HFF-Myc (cell line): ENCODE results near the gene EGFL7.

Experiments
- DNase-seq: peaks from one replicate; pipeline ENCODE4 v3.0.0-alpha.2; 2011; ENCODE audit warnings: low read depth; ENCODE audit errors: extremely low read depth
- H3K4me3 ChIP-seq: replicated peaks from 2 replicates; pipeline ENCODE4 v1.5.1; 2011; ENCODE audit warnings: low read depth, mild to moderate bottlenecking, control low read depth, low read length
- TF ChIP-seq, protein P1 (sequence below): IDR thresholded peaks from 2 replicates; pipeline ENCODE4 v1.5.1; 2012; ENCODE audit warnings: mild to moderate bottlenecking, low read depth, low read length, control low read depth; ENCODE audit errors: missing control alignments

EGFL7 gene

GRCh38 chr9:136653323-136654079, 9.2 kb upstream of the EGFL7 start:
- TF ChIP-seq, protein P1, sequence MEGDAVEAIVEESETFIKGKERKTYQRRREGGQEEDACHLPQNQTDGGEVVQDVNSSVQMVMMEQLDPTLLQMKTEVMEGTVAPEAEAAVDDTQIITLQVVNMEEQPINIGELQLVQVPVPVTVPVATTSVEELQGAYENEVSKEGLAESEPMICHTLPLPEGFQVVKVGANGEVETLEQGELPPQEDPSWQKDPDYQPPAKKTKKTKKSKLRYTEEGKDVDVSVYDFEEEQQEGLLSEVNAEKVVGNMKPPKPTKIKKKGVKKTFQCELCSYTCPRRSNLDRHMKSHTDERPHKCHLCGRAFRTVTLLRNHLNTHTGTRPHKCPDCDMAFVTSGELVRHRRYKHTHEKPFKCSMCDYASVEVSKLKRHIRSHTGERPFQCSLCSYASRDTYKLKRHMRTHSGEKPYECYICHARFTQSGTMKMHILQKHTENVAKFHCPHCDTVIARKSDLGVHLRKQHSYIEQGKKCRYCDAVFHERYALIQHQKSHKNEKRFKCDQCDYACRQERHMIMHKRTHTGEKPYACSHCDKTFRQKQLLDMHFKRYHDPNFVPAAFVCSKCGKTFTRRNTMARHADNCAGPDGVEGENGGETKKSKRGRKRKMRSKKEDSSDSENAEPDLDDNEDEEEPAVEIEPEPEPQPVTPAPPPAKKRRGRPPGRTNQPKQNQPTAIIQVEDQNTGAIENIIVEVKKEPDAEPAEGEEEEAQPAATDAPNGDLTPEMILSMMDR = no peak
- H3K4me3 ChIP-seq = no peak overlapping the region
- no peak for DNase-seq

- TF ChIP-seq, protein P1 = no peak
Observed at GRCh38 chr9:136654820-136655535, 7.7 kb upstream of the EGFL7 start.

DNA sequence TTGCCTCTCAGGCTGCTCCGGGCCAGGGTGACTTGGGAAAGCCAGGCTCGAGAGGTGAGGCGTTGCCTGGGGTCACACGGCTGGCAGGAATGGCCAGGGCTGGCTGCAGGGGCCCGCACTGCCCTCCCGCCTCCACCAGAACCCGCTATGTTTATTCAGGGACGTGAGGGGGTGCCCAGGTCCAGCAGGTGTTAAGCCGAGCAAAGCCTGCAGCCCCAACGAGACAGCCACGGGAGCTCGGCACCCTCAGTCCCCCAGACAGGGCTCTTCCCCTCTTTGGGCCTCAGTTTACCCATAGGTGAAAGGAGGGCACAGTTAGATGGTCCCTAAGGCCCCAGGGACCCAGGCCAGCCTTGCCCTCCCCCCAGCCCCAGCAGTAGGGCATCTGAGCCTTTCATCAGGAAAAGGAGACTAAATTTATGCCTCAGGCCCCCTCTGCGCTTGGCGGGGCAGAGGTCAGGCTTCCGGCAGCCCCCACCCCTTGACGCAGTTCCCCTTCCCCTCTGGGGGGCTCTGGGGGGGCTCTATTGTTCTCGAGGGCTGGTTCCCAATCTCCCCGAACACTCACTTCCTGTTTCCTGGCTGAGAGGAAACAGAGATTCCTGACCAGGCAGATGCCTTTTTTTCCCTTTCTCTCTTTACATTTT, 7.1 kb upstream of the EGFL7 start:
- TF ChIP-seq, protein P1 = no peak
- DNase-seq = no peak

More at GRCh38 chr9:136654820-136655535, 7.7 kb upstream of the EGFL7 start:
- no peak for DNase-seq
- no peak overlapping the region for H3K4me3 ChIP-seq

GRCh38 chr9:136656183-136656738, 6.5 kb upstream of the EGFL7 start:
- no peak overlapping the region for H3K4me3 ChIP-seq
- TF ChIP-seq, protein P1 = no peak
- no peak for DNase-seq

More for the DNA sequence above, 7.1 kb upstream of the EGFL7 start:
- no peak overlapping the region for H3K4me3 ChIP-seq

- H3K4me3 ChIP-seq = no peak overlapping the region
- TF ChIP-seq, protein P1 = no peak
- DNase-seq = no peak
Observed at GRCh38 chr9:136656795-136657611, 5.7 kb upstream of the EGFL7 start.
